ENCODE measurements around the gene CAPSL.
"Not testable (repeated sequence)": the region's sequence is repeated elsewhere in the genome, so short reads cannot be mapped to it uniquely, and the experiment has no call there.

The CAPSL gene

GRCh38 chr5:35904443-35905132 is 33.8 kb downstream of the CAPSL start:
- DNase-seq, result no peak

DNA sequence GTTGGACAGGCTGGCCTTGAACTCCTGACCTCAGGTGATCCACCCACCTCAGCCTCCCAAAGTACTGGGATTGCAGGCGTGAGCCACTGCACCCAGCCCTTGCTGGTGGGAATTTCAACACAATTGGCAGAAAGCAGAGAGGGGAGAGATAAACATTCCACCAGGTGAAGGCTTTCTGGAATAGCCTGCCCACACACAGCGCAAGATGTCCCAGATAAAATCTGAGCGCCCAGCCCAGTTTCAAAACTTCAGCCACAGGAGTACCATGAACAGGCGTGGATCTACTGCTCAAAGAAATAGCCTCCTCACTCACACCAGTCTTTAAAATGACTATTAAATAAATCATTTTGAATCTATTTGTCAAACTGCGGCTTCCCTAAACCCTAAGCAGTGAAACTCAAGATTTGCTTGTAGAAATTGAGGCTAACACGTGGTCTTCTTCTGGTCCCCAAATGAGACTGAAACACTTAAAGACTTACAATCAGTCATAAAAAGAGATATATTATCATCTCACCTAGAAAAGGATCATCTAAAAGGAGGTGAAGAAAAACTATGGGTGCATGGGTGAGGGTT is 34.7 kb downstream of the CAPSL start:
- DNase-seq, result no peak

GRCh38 chr5:35902046-35902672 is 36.3 kb downstream of the CAPSL start:
- DNase-seq, result no peak

GRCh38 chr5:35900972-35901695 is 37.3 kb downstream of the CAPSL start:
- no peak for DNase-seq

GRCh38 chr5:35899800-35900199 is 38.6 kb downstream of the CAPSL start:
- no peak for DNase-seq

DNA sequence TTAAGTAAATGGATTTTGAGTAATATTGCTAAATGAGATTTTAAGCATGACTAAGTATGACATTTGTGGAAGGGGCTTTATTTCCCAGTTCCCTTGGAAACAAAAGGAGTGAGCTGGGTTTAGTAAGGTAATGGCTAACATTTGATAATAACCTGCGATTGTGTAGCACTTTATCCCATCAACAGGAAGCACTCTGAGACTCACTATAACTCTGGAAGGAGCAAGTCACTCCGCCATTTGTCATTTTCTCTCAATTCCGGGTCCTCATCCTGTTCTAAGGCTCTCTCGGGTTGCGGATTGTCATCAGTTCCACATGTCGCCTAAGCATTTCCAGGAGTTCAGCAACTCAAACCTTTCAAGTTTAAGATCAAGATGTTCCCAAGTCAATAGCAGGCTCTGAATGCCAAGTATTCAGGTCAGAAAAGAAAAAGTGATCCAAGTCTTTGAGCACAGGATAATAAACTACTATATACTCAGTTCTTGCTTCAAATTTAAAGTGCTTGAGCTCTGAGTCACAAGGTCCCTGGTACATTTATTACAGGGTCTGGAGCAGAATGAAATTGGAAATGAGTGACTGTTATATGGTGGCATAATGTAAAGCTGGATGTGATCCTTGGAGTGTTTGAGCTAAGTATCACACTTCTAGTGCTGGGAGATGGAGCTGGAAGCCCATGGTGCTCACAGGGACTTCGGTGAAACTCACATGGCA is 39.3 kb downstream of the CAPSL start:
- DNase-seq, result no peak

GRCh38 chr5:35894131-35894530 is 44.3 kb downstream of the CAPSL start:
- no peak for DNase-seq

GRCh38 chr5:35892799-35893198 is 45.6 kb downstream of the CAPSL start:
- DNase-seq, result not testable (repeated sequence)

- DNase-seq, result no peak
Observed at GRCh38 chr5:35890021-35891020, 48.1 kb downstream of the CAPSL start.

DNA sequence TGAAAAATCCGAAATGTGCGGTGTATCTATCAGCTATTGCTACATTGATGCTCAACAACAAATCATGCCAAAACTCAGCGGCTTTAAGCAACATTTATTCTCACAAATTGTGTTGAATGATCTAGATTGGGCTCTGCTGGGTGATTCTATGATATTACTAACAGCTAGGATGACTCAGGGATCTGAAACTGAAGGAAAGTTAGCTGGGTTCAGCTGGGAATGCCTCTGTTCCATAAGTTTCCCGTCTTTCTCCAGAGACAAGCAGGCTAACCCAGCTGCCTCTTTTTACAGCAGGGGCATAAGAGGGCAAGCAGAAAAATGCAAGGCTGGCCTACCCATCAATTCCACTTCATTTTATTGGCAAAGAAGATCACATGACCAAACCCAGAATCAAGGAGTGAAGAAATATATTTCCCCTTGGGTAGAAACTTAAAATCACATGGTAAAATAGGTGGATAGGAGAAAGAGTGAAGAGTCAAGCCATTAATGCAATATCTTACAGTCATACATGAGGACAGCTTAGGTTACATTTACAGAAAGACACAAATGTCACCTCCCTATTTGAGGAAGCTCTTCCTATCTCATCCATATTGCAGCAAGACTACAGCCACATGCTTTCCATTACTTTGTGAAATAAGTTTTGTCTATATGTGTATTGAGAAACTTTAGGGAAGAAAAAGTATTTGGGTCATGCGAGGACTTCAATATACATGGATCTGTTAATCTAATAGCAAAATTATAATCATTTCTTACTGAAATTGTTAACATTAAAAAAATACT is 50.9 kb downstream of the CAPSL start:
- no peak for DNase-seq

DNA sequence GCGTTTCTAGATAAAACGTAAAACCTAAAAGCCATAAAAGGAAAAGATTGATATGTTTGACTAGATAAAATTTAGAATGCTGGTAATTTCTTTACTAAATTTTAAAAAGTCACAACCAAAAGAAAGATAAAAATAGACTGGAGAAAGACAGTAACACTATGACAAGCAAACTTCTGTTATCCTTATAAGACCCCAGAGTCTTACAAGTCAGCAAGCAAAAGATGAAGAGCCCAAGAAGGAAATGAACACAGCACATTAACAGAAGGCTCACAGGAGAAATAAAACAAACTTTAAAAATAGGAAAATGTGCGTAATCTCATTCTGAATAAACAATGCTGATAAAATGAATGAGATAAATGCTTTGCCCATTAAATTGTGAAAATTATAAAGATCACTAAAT is 52.0 kb downstream of the CAPSL start:
- DNase-seq, result no peak

DNA sequence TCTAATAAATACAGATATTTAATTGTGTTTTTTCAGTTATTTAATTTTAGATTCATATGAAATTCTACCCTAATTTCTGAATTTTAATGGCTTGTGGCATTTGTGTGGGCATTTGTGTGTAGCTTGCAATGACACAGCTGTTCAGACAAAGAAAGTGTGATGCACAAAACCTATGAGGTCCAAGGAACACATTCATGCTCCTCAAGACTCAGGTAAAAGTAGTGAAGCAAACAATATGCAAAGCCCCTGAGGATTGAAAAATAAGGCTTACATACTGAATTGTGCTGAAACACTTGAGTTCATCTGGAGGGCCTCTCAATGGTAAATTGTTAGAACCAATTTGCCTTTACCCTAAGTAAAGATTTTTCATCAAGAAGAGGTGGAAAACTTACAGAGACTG is 53.6 kb downstream of the CAPSL start:
- no peak for DNase-seq

DNA sequence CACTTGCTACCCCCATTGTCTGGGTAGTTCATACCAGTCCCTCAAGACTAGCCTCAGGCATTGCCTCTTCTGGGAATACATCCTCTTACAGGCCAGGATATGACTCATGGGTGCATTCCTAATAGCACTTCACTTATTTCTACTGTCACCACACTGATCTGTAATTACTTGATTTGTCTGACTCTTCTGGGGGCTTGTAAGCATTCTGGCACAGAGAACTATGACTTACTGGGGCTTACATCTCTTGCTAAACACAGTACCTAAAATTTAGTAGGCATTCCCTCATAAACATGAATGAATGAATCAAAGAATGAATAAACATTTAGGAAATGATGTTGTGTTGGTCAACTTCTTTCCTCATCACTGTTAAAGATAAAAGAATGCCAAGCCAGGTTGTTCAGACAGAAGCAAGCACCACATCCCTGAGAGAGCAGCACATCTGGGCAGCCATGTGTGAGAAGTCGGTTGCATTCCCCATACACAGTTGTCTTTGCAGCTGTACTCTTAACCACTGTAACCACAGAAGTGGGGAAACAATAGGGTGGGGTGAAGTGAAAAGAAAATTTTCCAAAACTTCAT is 54.1 kb downstream of the CAPSL start:
- no peak for DNase-seq

GRCh38 chr5:35881758-35882157 is 56.7 kb downstream of the CAPSL start:
- DNase-seq, result no peak

GRCh38 chr5:35880156-35880555 is 58.3 kb downstream of the CAPSL start:
- DNase-seq, result no peak

GRCh38 chr5:35879649-35880048 is 58.8 kb downstream of the CAPSL start:
- no peak for DNase-seq

- no peak for DNase-seq
Observed at GRCh38 chr5:35879096-35879495, 59.3 kb downstream of the CAPSL start.

DNA sequence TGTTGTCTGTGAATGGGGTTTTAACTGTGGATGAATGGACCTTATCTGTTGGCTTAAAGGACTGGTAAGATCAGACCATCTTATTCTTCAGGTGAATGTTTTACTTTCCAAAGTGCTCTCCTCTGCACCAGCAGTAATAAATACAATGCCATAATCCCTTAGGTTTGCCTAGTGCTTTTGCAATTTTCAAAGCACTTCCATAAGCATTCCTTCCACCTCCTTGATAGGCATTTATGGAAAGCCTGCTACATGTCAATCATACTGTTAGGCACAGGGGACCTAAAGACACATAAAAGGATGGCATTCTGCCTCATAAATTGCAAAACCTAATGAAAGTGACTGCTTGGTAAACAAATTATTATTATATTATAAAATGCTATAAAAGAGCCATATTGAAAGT is 60.3 kb downstream of the CAPSL start:
- DNase-seq, result no peak

DNA sequence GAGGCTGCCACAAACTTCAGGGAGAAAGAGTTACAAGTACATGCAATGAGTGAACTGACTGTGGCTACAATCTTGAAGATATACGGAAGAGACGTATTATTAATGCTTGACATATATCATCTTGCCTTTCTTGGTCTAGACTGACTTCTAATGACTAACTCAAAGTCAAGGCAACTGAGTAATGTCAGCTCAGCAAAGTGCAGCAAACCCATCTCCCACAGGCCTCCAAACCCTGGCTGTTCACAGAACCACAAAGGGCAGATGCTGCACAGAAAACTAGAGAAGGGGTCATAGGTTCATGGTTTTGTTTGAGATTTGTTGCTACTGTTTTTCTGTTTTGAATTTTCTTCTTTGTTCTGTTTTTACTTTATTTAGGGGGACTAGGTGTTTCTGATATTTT is 60.8 kb downstream of the CAPSL start:
- no peak for DNase-seq

DNA sequence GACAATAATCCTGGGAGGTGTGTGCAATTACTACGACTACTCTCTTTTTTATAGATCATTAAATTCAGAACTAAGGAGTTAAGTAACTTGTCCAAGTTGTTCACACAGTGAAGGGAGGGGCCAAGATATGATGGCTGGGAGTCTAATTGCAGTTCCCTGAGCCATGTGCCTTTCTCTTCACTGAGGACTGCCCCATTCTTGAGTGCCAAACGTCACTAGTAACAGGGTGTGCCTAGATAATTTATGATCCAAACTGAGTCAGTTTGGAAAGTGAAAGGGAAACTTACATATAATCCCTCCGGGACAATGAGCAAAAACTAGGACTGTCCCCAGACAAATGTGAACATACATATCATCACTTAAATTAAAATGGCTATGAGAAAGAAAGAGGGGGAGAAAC is 61.5 kb downstream of the CAPSL start:
- DNase-seq, result no peak

DNA sequence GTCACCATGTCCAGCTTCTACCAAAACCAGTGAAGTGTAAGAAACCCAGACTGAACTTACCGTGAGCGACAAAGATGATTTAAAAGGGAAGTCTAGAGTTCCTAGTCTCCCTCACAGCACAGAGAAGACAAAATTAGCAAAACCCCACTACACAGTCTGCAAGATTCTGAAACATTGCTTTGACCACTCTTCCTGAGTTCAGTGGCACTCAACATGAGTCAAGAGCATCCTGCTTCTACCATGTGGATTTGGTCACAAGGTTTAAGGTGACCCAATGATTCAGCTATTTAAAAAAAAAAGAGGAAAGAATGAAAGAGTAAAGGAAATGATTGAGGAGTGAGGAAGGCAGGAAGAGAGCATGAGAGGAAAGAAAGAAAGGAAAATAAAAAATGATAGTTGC is 62.0 kb downstream of the CAPSL start:
- DNase-seq, result no peak

All from NCI-H345 (cell line).